Spleen (tissue), 11 donors: ENCODE results near the gene ITGA1. TPM values are rescaled to one million over a fixed set of nuclear protein-coding genes. Genes with fewer than 3 reads are reported as not detected.

Experiments
- DNase-seq: peaks from one replicate; pipeline ENCODE4 v3.0.0-alpha.2; 2020
- H3K27ac ChIP-seq, 8 donors: fragments of 200-600 bp; sonication (generic) in 7 of 8; 1 replicate in 4 of 8; 2 replicates in 4 of 8; pipeline versions ENCODE4 v1.5.0 to v1.8.0; 2016 to 2021; ENCODE audit warnings: inconsistent platforms in 4 of 8, mild to moderate bottlenecking in 4 of 8, moderate library complexity in 1 of 8
- H3K27me3 ChIP-seq, 7 donors: fragments of 200-600 bp; sonication (generic) in 6 of 7; replicated peaks in 1 of 7; 1 replicate in 4 of 7; 2 replicates in 3 of 7; pipeline versions ENCODE4 v1.5.0 to v1.8.0; 2016 to 2021; ENCODE audit warnings: inconsistent platforms in 3 of 7, mild to moderate bottlenecking in 1 of 7
- H3K36me3 ChIP-seq, 6 donors: fragments of 200-600 bp; sonication (generic) in 5 of 6; 1 replicate in 4 of 6; 2 replicates in 2 of 6; pipeline versions ENCODE4 v1.5.0 to v1.8.0; 2016 to 2021; ENCODE audit warnings: inconsistent platforms in 2 of 6
- H3K4me1 ChIP-seq, 6 donors: fragments of 200-600 bp; sonication (generic) in 5 of 6; 1 replicate in 3 of 6; 2 replicates in 3 of 6; pipeline versions ENCODE4 v1.5.0 to v1.8.0; 2016 to 2021; ENCODE audit warnings: inconsistent platforms in 3 of 6
- H3K4me3 ChIP-seq, 8 donors: fragments of 200-600 bp; sonication (generic) in 7 of 8; 1 replicate in 4 of 8; 2 replicates in 4 of 8; pipeline versions ENCODE4 v1.5.0 to v1.8.0; 2016 to 2021; ENCODE audit warnings: inconsistent platforms in 4 of 8, mild to moderate bottlenecking in 4 of 8, moderate library complexity in 2 of 8
- H3K9me3 ChIP-seq, 8 donors: fragments of 200-600 bp; sonication (generic) in 7 of 8; 1 replicate in 4 of 8; 2 replicates in 4 of 8; pipeline versions ENCODE4 v1.5.0 to v1.8.0; 2016 to 2021; ENCODE audit warnings: inconsistent platforms in 4 of 8
- CTCF ChIP-seq, 11 experiments: fragments of 200-600 bp in 7 of 11; fragments of 450-650 bp in 4 of 11; sonication (generic) in 4 of 11; IDR thresholded peaks in 8 of 11; conservative IDR thresholded peaks in 3 of 11; 1 replicate in 7 of 11; 2 replicates in 4 of 11; pipeline versions ENCODE4 v1.4.0 to v1.8.0; 2016 to 2021; ENCODE audit warnings: antibody characterized with exemption in 11 of 11, inconsistent platforms in 4 of 11, mild to moderate bottlenecking in 1 of 11
- POLR2A ChIP-seq, 3 donors: fragments of 450-650 bp; IDR thresholded peaks; one replicate each; pipeline ENCODE4 v1.5.1; 2017; ENCODE audit warnings: antibody characterized with exemption in 3 of 3, mild to moderate bottlenecking in 1 of 3
- POLR2AphosphoS5 ChIP-seq, 3 donors: sonication (generic); formaldehyde crosslinking; IDR thresholded peaks; one replicate each; pipeline ENCODE4 v1.5.1; 2017; ENCODE audit warnings: antibody characterized with exemption in 3 of 3
- WGBS, 5 donors: extraction: QIAGEN DNeasy Blood & Tissue Kit in 3 of 5; methylation state at CpG; one replicate each; pipeline versions ENCODE4 v1.1.5 to v1.1.7; 2013 to 2018; 5-methylcytosine and 5-hydroxymethylcytosine counted together
- intact Hi-C: fragments of 100-400 bp; cut with DNase I; formaldehyde crosslinking; loops from one replicate; pipeline ENCODE4 v1.15.0; 2023; ENCODE audit warnings: low total_unique reads
- polyA plus RNA-seq, 3 donors: library from polyadenylated mRNA; stranded (reverse); fragments of 200-250 nt; gene quantifications; one replicate each; pipeline ENCODE4 v1.2.1, GENCODE V29; 2013
- total RNA-seq, 7 donors: library from RNA; depleted of rRNA in 3 of 7; stranded (reverse); fragments of >200 nt in 3 of 7; fragmentation: NEBNext Ultra II Directional in 4 of 7; extraction: Animal tissue kit (Norgen Biotek cat#: 25700) in 4 of 7; gene quantifications; one replicate each; pipeline versions ENCODE4 v1.1.0 to v1.2.1, GENCODE V29; 2016 to 2021
- donor health status: healthy with polysubstance abuse.
- donor health status: DM: no; HTN: no; CAD: no; lungs with moderate emphysema.
- donor health status: DM: no; HTN: no; CAD: no.
- donor health status: Bipolar disorder and iron deficiency.
- donor health status: healthy.
- donor health status: DM: no; HTN: no; CAD: no.
- donor health status: DM: yes; HTN: yes; CAD: no.

Gene ITGA1
- total and polyA plus RNA-seq, 10 donors, result 8.3 to 505 (median 289) TPM

- intact Hi-C loops, result no loop called here
- Histone ChIP-seq H3K4me3 (peak overlapping the region in 1 of 8 donors; percentile 80), H3K27me3 (no peaks in the 10 kb centered on the region), H3K4me1 (peaks cover 8 to 63% (median 34%) of the 10 kb centered on the region in 6 donors), H3K36me3 (no peaks in the 10 kb centered on the region), H3K9me3 (no peaks in the 10 kb centered on the region), H3K27ac (peak overlapping the region in 5 of 8 donors; percentile 1 to 94 (median 92))
- DNase-seq, result no peak
- 46 to 73% (median 63%) methylated on average over 1 of the region's 1 CpG for WGBS, 5 donors
- TF ChIP-seq CTCF (IDR thresholded peaks at IDR 0.05 in 8 of 11, conservative IDR thresholded peaks at IDR 0.05 in 3 of 11) (no peak), POLR2AphosphoS5 (IDR thresholded peaks at IDR 0.05) (no peak), POLR2A (IDR thresholded peaks at IDR 0.05) (no peak)
Observed at GRCh38 chr5:52794519-52794918, 6.8 kb downstream of the ITGA1 start.

GRCh38 chr5:52796031-52796430 lies 8.3 kb downstream of the ITGA1 start:
- H3K9me3 ChIP-seq, result no peaks in the 10 kb centered on the region
- no peak for DNase-seq
- H3K4me1 ChIP-seq, result peaks cover 8 to 74% (median 40%) of the 10 kb centered on the region in 6 donors
- H3K36me3 ChIP-seq, result peaks cover 0 to 2% (median 0%) of the 10 kb centered on the region in 6 donors
- no peak for TF ChIP-seq POLR2AphosphoS5 (IDR thresholded peaks at IDR 0.05)
- TF ChIP-seq CTCF (IDR thresholded peaks at IDR 0.05 in 8 of 11, conservative IDR thresholded peaks at IDR 0.05 in 3 of 11), result no peak
- TF ChIP-seq POLR2A (IDR thresholded peaks at IDR 0.05), result no peak
- no peak overlapping the region for H3K4me3 ChIP-seq
- H3K27ac ChIP-seq, result peak overlapping the region; percentile 1 to 95 (median 94)
- intact Hi-C loops, result no loop called here
- no peaks in the 10 kb centered on the region for H3K27me3 ChIP-seq

GRCh38 chr5:52796516-52797103 lies 8.9 kb downstream of the ITGA1 start:
- Histone ChIP-seq H3K27me3 (no peaks in the 10 kb centered on the region), H3K36me3 (peaks cover 0 to 8% (median 0%) of the 10 kb centered on the region in 6 donors), H3K4me3 (no peak overlapping the region), H3K4me1 (peaks cover 8 to 80% (median 46%) of the 10 kb centered on the region in 6 donors), H3K27ac (peak overlapping the region; percentile 1 to 95 (median 94)), H3K9me3 (no peaks in the 10 kb centered on the region)
- TF ChIP-seq POLR2AphosphoS5 (IDR thresholded peaks at IDR 0.05) (no peak), CTCF (IDR thresholded peaks at IDR 0.05 in 8 of 11, conservative IDR thresholded peaks at IDR 0.05 in 3 of 11) (no peak)
- 53 to 71% (median 61%) methylated on average over 2 of the region's 2 CpGs for WGBS, 5 donors
- DNase-seq, result no peak
- intact Hi-C loops, result no loop called here

GRCh38 chr5:52798938-52799337 lies 11.2 kb downstream of the ITGA1 start:
- Histone ChIP-seq H3K9me3 (no peaks in the 10 kb centered on the region), H3K4me1 (peaks cover 8 to 94% (median 63%) of the 10 kb centered on the region in 6 donors), H3K27ac (peak overlapping the region; percentile 86 to 95 (median 94)), H3K36me3 (peaks cover 0 to 18% (median 0%) of the 10 kb centered on the region in 6 donors), H3K27me3 (no peaks in the 10 kb centered on the region), H3K4me3 (peak overlapping the region; percentile 53 to 77 (median 65))
- no peak for TF ChIP-seq CTCF (IDR thresholded peaks at IDR 0.05 in 8 of 11, conservative IDR thresholded peaks at IDR 0.05 in 3 of 11)
- no peak for TF ChIP-seq POLR2A (IDR thresholded peaks at IDR 0.05)
- no peak for TF ChIP-seq POLR2AphosphoS5 (IDR thresholded peaks at IDR 0.05)
- DNase-seq, result no peak
- intact Hi-C loops, result no loop called here
- 5 to 14% (median 11%) methylated on average over 3 of the region's 3 CpGs for WGBS, 5 donors
